ENCODE data around the gene PRAMEF14.
"Not testable (repeated sequence)": the region's sequence is repeated elsewhere in the genome, so short reads cannot be mapped to it uniquely, and the experiment has no call there.

Gene PRAMEF14

DNA sequence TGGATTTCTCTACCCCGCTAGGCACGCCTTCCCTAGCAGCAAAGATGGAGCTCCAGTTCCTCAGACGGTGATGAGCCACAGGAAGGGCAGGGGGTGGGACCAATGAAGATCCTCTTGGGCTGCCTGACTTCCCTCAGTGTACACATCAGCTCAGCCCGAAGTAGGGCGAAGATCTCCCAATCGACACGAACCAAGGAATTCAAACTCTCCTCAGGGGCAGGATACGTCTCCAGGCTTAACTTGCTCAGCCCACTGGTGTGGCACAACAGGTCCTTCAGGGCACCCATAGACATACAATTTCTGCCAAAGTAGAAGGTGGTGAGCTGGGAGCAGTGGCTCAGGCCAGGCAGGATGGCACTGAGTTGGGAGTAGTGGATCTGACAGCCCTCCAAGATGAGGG lies 4.4 kb downstream of the PRAMEF14 start:
- in situ Hi-C loops (cut with HindIII; ENCODE audit: low pct_ligation_motif_present, low sequenced_read_pairs), result not testable (repeated sequence)

DNA sequence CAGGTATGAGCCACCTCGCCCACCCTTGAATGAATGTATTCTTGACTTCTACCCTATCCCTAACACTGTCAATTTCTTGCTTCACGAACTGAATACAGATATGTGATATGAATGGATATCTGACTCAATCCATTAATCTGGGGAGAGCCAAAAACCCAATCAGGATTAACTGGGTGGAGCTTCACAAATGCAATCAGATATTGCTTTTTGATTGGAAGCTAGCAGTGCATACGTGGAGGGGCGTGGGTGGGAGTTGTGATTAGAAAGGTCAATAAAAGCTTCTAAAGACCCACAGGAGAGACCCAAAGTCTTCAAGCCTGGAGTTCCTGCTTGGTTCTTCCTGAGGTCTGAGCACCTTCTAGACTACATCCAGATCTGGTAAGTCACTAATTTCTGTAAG lies 31.7 kb downstream of the PRAMEF14 start, which contains the start of gene PRAMEF15:
Gene PRAMEF15, plus strand, starts transcription at position 301 of the 400 bp plus-strand sequence. CDS start 2,827 bp downstream, outside the sequence.
- DNase-seq; H3K36me3 ChIP-seq (replicated peaks); in situ Hi-C loops (cut with HindIII; ENCODE audit: low pct_ligation_motif_present, low sequenced_read_pairs); H3K27me3 ChIP-seq (replicated peaks); H3K4me3 ChIP-seq (ENCODE audit: low read depth, low read length); H3K27ac ChIP-seq: not testable (repeated sequence)

More for the DNA sequence above, 4.4 kb downstream of the PRAMEF14 start:
- not testable (repeated sequence) for H3K27ac ChIP-seq; DNase-seq; H3K4me3 ChIP-seq (ENCODE audit: low read depth, low read length); H3K27me3 ChIP-seq (replicated peaks); H3K36me3 ChIP-seq (replicated peaks)

DNA sequence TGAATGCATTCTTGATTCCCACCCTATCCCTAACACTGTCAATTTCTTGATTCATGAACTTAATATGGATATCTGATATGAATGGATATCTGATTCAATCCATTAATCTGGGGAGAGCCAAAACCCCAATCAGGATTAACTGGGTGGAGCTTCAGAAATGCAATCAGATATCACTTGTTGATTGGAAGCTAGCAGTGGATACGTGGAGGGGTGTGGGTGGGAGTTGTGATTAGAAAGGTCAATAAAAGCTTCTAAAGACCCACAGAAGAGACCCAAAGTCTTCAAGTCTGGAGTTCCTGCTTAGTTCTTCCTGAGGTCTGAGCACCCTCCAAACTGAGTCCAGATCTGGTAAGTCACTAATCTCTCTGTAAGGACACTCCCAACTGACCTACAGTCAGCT lies 43.7 kb downstream of the PRAMEF14 start, which contains the start of gene PRAMEF33:
Gene PRAMEF33, plus strand, starts transcription at position 301 of the 400 bp plus-strand sequence. CDS start 2,416 bp downstream, outside the sequence.
- DNase-seq; H3K36me3 ChIP-seq (replicated peaks); in situ Hi-C loops (cut with HindIII; ENCODE audit: low pct_ligation_motif_present, low sequenced_read_pairs); H3K27me3 ChIP-seq (replicated peaks); H3K4me3 ChIP-seq (ENCODE audit: low read depth, low read length); H3K27ac ChIP-seq: not testable (repeated sequence)

DNA sequence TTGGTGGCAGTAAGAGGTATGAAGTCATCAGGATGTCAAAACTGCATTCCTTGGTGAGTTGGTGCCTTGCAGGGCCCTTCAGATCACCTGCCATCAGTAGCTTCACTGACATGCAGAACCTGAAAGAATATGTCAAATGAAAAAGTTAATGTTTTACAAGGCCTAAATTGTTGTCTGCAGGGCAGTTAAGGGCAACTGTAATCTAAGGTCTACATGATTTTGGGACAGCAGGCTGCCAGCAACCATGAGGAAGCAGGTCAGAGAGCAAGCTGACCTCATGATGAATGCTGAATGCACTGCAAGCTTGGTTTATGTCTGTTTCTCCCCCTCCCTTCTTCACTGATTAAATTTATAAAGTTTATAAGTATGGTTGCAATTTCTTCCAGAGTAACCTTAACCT lies 44.7 kb downstream of the PRAMEF14 start:
- DNase-seq; in situ Hi-C loops (cut with HindIII; ENCODE audit: low pct_ligation_motif_present, low sequenced_read_pairs); H3K36me3 ChIP-seq (replicated peaks); H3K4me3 ChIP-seq (ENCODE audit: low read depth, low read length); H3K27ac ChIP-seq; H3K27me3 ChIP-seq (replicated peaks): not testable (repeated sequence)

DNA sequence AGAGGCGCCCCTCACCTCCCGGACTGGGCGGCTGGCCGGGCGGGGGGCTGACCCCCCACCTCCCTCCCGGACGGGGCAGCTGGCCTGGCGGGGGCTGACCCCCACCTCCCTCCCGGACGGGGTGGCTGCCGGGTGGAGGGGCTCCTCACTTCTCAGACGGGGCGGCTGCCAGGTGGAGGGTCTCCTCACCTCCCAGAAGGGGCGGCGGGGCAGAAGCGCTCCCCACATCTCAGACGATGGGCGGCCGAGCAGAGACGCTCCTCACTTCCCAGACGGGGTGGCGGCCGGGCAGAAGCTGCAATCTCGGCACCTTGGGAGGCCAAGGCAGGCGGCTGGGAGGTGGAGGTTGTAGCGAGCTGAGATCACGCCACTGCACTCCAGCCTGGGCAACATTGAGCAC lies 48.2 kb downstream of the PRAMEF14 start:
- in situ Hi-C loops (cut with HindIII; ENCODE audit: low pct_ligation_motif_present, low sequenced_read_pairs); DNase-seq; H3K27me3 ChIP-seq (replicated peaks); H3K36me3 ChIP-seq (replicated peaks); H3K4me3 ChIP-seq (ENCODE audit: low read depth, low read length); H3K27ac ChIP-seq: not testable (repeated sequence)

DNA sequence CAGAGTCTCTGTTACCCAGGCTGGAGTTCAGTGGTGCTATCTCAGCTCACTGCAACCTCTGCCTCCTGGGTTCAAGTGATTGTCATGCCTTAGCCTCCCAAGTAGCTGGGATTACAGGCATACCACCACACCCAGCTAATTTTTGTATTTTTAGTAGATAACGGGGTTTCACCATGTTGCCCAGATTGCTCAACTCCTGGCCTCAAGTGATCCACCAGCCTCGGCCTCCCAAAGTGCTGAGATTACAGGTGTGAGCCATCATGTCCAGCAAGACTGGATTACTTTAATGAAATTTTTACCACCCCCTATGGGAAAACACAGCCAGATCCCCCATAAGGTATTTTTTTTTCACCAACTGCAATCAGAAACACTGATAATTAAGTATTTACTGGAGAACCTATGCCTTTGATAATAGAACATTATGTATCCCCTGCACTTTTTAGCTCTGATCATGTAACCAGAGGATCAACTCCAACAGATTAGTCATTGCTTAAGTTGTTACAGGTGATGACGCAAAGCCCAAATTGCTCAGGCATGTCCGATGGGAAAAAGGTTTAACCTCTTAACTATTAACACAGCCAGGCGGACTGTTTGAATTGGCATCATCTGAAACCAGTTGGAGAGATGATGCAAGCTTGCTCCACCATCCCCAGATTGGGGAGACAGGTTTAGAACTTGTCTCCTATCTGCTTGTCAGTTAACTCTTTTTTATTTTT lies 49.6 kb downstream of the PRAMEF14 start:
- H3K4me3 ChIP-seq (ENCODE audit: low read depth, low read length); H3K27ac ChIP-seq; in situ Hi-C loops (cut with HindIII; ENCODE audit: low pct_ligation_motif_present, low sequenced_read_pairs); H3K27me3 ChIP-seq (replicated peaks); H3K36me3 ChIP-seq (replicated peaks); DNase-seq: not testable (repeated sequence)

Measured in brain microvascular endothelial cell (primary cell).